ENCODE results near the gene KIF26A. TPM values are rescaled to one million over a fixed set of nuclear protein-coding genes. Genes with fewer than 3 reads are reported as not detected.

The KIF26A gene
- total RNA-seq, 1 donor from 2014 or later: 15.0 TPM

DNA sequence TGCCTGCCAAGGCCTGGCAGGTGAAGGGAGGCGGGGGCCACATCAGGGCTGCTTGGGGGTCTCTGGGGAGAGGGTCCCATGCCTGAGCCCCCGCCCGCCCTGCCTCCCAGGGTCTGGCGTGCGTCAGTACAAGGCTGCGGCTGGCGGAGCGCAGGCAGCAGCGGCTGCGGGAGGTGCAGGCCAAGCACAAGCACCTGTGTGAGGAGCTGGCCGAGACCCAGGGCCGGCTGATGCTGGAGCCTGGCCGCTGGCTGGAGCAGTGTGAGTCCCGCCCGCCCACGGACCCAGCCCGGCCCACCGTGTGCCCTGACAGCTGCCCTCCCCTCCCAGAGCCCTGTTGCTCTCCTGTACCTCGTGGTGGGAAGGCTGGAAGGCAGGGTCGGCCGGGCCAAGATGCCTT is 40.7 kb downstream of the KIF26A start:
- Mint-ChIP-seq H3K4me3 (no peak overlapping the region), H3K9me3 (no peaks in the 10 kb centered on the region)

DNA sequence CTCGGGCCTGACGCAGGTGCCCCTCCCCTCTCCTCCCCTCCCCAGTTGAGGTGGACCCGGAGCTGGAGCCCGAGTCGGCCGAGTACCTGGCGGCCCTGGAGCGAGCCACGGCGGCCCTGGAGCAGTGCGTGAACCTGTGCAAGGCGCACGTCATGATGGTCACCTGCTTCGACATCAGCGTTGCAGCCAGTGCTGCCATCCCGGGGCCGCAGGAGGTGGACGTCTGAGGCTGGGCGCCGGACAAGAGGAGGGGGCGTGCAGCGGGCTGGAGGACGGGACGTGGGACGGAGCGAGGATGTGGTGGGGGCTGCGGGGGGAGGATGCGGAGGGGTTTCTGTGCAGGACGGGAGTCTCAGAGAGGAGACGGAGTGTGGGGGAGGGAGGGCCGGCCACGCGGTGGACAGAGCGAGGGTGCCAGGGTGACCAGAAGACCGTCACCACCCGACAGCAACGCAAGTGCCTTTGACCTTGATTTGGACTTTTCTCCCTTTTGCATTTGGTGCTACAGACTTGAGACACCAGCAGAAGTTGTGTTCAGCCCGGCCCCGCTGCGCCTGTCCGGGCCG is 41.3 kb downstream of the KIF26A start:
- H3K9me3 Mint-ChIP-seq: no peaks in the 10 kb centered on the region
- no peak for DNase-seq (ENCODE audit: low read depth, low spot score)
- no peaks in the 10 kb centered on the region for H3K27me3 Mint-ChIP-seq (ENCODE audit: low read depth)
- no peak overlapping the region for H3K27ac Mint-ChIP-seq (ENCODE audit: unreplicated experiment)
- H3K4me3 Mint-ChIP-seq: no peak overlapping the region
- no peaks in the 10 kb centered on the region for H3K4me1 Mint-ChIP-seq
- TF ChIP-seq, protein P1, sequence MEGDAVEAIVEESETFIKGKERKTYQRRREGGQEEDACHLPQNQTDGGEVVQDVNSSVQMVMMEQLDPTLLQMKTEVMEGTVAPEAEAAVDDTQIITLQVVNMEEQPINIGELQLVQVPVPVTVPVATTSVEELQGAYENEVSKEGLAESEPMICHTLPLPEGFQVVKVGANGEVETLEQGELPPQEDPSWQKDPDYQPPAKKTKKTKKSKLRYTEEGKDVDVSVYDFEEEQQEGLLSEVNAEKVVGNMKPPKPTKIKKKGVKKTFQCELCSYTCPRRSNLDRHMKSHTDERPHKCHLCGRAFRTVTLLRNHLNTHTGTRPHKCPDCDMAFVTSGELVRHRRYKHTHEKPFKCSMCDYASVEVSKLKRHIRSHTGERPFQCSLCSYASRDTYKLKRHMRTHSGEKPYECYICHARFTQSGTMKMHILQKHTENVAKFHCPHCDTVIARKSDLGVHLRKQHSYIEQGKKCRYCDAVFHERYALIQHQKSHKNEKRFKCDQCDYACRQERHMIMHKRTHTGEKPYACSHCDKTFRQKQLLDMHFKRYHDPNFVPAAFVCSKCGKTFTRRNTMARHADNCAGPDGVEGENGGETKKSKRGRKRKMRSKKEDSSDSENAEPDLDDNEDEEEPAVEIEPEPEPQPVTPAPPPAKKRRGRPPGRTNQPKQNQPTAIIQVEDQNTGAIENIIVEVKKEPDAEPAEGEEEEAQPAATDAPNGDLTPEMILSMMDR (conservative IDR thresholded peaks at IDR 0.05): no peak
- H3K36me3 Mint-ChIP-seq (ENCODE audit: low read depth): no peaks in the 10 kb centered on the region

More for the DNA sequence above, 40.7 kb downstream of the KIF26A start:
- Mint-ChIP-seq H3K36me3 (ENCODE audit: low read depth) (no peaks in the 10 kb centered on the region), H3K27ac (ENCODE audit: unreplicated experiment) (no peak overlapping the region), H3K4me1 (no peaks in the 10 kb centered on the region), H3K27me3 (ENCODE audit: low read depth) (no peaks in the 10 kb centered on the region)
- DNase-seq (ENCODE audit: low read depth, low spot score): no peak
- TF ChIP-seq, protein P1 (conservative IDR thresholded peaks at IDR 0.05): no peak

DNA sequence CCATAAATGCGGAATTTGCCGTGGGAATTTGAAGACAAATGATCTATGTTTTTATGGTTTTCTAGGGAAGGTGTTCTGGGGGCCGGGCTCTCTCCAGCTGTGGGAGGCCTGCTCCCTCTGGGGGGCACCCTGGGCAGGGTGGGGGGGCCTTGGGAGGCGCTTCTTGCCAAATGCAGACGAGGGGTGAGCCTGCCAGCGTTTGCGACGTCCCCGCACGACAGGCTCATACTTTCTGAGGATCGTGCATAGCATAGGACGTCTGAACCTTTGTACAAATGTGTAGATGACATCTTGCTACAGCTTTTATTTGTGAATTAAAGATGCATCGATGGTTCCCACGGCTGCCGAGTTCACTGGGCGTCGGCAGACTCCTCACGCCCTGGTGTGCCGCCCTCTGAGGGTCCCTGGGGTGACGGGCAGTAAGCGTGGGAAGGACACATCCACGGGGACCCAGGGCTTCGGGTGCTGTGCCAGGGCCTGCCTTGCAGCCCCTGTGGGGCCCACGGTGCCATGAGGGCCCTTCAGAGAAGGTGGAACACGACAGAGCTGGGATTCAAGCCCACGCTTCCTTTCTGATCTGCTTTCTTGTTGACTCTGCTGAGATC is 42.3 kb downstream of the KIF26A start:
- H3K27me3 Mint-ChIP-seq (ENCODE audit: low read depth): no peaks in the 10 kb centered on the region
- no peak for DNase-seq (ENCODE audit: low read depth, low spot score)
- H3K4me3 Mint-ChIP-seq: no peak overlapping the region
- H3K36me3 Mint-ChIP-seq (ENCODE audit: low read depth): no peaks in the 10 kb centered on the region
- no peaks in the 10 kb centered on the region for H3K4me1 Mint-ChIP-seq
- no peak overlapping the region for H3K27ac Mint-ChIP-seq (ENCODE audit: unreplicated experiment)
- H3K9me3 Mint-ChIP-seq: no peaks in the 10 kb centered on the region
- TF ChIP-seq, protein P1 (conservative IDR thresholded peaks at IDR 0.05): no peak

DNA sequence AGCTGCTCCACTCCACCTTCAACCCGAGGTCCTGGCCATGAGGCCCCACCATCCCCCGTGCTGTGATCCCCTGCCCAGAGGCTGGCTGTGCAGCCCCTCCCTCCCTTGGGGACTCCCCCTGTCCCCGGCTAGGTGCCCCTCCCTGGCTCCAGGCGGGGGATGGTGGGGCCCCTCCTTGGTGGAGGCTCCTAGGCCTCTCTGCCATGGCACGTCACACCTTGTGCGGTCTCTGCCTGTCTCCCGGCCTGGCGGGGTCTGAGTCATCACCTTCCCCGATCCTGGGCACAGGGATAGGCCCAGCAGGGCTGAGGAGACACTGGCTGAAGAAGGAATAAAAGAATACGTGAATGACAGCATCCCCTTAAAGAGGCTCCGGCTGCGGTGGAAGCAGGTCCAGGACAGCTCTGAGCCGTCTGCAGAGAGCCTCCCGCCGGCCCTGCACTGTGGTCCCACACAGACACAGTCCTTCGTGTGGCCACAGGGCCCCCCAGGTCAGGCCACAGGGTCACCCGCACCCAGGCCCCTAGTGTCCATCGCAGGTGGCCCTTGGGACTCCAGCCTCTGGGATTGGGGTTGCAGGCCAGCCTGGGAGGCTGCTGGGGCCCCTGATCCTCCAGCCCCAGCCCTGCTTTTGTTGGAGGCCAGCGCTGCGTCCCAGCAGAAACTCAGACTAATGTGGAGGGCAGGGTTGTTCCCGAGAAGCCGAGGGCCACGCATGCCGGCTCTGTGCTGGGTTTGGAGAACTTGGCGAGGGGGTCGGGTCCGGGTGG is 43.6 kb downstream of the KIF26A start:
- H3K27me3 Mint-ChIP-seq (ENCODE audit: low read depth): no peaks in the 10 kb centered on the region
- TF ChIP-seq, protein P1 (conservative IDR thresholded peaks at IDR 0.05): no peak
- H3K9me3 Mint-ChIP-seq: no peaks in the 10 kb centered on the region
- no peaks in the 10 kb centered on the region for H3K36me3 Mint-ChIP-seq (ENCODE audit: low read depth)
- H3K27ac Mint-ChIP-seq (ENCODE audit: unreplicated experiment): no peak overlapping the region
- H3K4me1 Mint-ChIP-seq: no peaks in the 10 kb centered on the region
- no peak for DNase-seq (ENCODE audit: low read depth, low spot score)
- H3K4me3 Mint-ChIP-seq: no peak overlapping the region

DNA sequence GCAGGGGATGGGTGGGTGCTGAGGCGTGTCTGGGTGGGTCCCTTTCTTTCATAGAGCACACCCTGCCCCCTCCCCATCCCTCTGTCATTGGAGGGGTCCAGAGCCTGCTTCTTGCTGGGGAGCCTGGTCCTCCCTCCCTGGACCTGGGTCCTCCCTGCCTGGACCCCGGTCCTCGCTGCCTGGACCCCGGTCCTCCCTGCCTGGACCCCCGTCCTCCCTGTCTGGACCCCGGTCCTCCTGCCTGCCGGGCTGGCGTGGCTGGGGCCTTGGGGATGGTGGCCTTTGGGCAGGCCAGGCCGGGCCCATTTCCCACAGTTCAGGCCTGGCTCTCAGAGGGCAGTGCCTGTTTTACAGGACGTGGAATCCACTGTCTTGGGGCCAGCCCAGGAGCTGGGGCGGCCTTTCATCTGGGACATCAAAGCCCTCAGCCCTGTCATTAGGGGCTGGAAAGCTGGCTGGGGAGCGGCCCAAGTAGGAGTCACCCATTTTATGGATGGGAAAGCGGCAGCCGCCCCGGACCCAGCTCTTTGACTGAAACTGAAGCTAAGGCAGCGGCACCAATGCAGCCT is 44.6 kb downstream of the KIF26A start:
- H3K27ac Mint-ChIP-seq (ENCODE audit: unreplicated experiment): no peak overlapping the region
- no peaks in the 10 kb centered on the region for H3K9me3 Mint-ChIP-seq
- no peaks in the 10 kb centered on the region for H3K36me3 Mint-ChIP-seq (ENCODE audit: low read depth)
- no peak overlapping the region for H3K4me3 Mint-ChIP-seq
- DNase-seq (ENCODE audit: low read depth, low spot score): no peak
- no peaks in the 10 kb centered on the region for H3K27me3 Mint-ChIP-seq (ENCODE audit: low read depth)
- TF ChIP-seq, protein P1 (conservative IDR thresholded peaks at IDR 0.05): no peak
- no peaks in the 10 kb centered on the region for H3K4me1 Mint-ChIP-seq
